Measurements from ENCODE around the gene SELENOI.

Gene SELENOI

GRCh38 chr2:26412091-26412673 is 66.2 kb downstream of the SELENOI start:
- DNase-seq, result no peak

GRCh38 chr2:26414311-26414710 is 68.4 kb downstream of the SELENOI start:
- DNase-seq, result no peak

- DNase-seq, result no peak
Observed at GRCh38 chr2:26421961-26422360, 76.0 kb downstream of the SELENOI start.

- no peak for DNase-seq
Observed at GRCh38 chr2:26422947-26423629, 77.1 kb downstream of the SELENOI start.

- no peak for DNase-seq
Observed at GRCh38 chr2:26423750-26424149, 77.8 kb downstream of the SELENOI start.

GRCh38 chr2:26424221-26424620 is 78.3 kb downstream of the SELENOI start:
- DNase-seq, result no peak

GRCh38 chr2:26428846-26429245 is 82.9 kb downstream of the SELENOI start:
- no peak for DNase-seq

GRCh38 chr2:26429779-26430578 is 84.0 kb downstream of the SELENOI start:
- DNase-seq, result no peak

GRCh38 chr2:26430826-26431225 is 84.9 kb downstream of the SELENOI start:
- DNase-seq, result no peak

- DNase-seq, result no peak
Observed at GRCh38 chr2:26432363-26432762, 86.4 kb downstream of the SELENOI start.

GRCh38 chr2:26432859-26433258 is 86.9 kb downstream of the SELENOI start:
- DNase-seq, result no peak

GRCh38 chr2:26435106-26435505 is 89.2 kb downstream of the SELENOI start:
- no peak for DNase-seq

GRCh38 chr2:26438526-26438925 is 92.6 kb downstream of the SELENOI start:
- no peak for DNase-seq

- no peak for DNase-seq
Observed at GRCh38 chr2:26438926-26439325, 93.0 kb downstream of the SELENOI start.

GRCh38 chr2:26442301-26442700 is 96.4 kb downstream of the SELENOI start:
- no peak for DNase-seq

- DNase-seq, result no peak
Observed at GRCh38 chr2:26442707-26443106, 96.8 kb downstream of the SELENOI start.

GRCh38 chr2:26444236-26444635 is 98.3 kb downstream of the SELENOI start:
- DNase-seq, result no peak

Measured in islet precursor cell (in vitro differentiated cells).